HG03457 (cell line): ENCODE results near the gene MYO18B.
"Not testable (repeated sequence)": the region's sequence is repeated elsewhere in the genome, so short reads cannot be mapped to it uniquely, and the experiment has no call there.

Experiments used
- ATAC-seq: cut with Tn5 transposase; IDR thresholded peaks from one replicate; pipeline ENCODE4 v1.9.1; 2021; ENCODE audit warnings: moderate number of reproducible peaks; ENCODE audit not compliant: unreplicated experiment

The MYO18B gene, protein sequence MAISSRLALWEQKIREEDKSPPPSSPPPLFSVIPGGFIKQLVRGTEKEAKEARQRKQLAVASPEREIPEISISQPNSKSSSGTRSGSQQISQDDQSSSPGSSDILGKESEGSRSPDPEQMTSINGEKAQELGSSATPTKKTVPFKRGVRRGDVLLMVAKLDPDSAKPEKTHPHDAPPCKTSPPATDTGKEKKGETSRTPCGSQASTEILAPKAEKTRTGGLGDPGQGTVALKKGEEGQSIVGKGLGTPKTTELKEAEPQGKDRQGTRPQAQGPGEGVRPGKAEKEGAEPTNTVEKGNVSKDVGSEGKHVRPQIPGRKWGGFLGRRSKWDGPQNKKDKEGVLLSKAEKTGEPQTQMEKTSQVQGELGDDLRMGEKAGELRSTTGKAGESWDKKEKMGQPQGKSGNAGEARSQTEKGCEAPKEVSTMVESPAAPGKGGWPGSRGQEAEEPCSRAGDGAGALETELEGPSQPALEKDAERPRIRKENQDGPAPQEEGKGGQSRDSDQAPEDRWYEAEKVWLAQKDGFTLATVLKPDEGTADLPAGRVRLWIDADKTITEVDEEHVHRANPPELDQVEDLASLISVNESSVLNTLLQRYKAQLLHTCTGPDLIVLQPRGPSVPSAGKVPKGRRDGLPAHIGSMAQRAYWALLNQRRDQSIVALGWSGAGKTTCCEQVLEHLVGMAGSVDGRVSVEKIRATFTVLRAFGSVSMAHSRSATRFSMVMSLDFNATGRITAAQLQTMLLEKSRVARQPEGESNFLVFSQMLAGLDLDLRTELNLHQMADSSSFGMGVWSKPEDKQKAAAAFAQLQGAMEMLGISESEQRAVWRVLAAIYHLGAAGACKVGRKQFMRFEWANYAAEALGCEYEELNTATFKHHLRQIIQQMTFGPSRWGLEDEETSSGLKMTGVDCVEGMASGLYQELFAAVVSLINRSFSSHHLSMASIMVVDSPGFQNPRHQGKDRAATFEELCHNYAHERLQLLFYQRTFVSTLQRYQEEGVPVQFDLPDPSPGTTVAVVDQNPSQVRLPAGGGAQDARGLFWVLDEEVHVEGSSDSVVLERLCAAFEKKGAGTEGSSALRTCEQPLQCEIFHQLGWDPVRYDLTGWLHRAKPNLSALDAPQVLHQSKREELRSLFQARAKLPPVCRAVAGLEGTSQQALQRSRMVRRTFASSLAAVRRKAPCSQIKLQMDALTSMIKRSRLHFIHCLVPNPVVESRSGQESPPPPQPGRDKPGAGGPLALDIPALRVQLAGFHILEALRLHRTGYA (N-terminal part only)

DNA sequence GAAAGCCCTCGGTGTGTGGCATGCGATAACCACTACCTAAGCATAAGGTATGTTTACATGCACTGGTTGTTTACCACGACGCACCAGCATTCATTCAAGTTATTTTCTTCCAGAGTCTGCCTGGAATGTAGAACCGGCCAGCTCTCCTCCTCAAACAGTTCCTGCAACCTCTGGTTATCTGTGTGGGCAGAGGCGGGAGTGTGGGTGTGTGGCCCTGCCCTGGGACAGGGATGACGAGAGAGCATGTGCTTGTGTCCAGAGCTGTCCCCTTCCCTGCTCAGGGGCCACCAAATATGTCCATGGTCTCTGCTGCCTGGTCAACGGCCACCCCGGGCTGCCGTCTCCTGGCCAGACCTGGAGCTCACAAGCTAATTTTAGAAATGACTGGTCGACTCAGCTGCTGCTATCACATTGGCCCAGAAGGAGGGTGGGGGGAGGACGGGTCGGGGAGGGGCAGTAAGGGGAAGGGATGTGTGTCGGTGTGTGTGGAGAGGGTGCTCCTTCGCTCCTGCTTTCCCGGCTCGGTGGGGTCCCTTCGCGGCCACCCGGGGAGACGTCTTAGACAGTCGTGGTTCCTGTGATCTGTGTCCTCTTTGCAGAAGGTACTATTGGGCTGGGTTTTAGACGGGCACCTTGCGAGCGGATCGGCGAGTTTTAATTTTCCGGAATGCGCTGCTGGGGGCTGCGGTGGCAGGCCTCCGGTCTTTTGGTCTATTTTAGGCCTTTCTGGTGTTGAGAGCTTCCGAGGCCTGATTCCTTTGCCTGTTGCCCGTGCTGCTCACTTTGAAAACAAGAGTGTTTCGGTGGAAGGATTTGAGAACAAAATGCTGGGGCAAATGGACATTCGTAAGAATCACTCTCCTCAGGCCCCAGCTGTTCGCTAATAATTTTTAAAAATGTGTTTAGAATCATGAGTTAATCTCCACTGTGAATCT, at the start of gene MYO18B:
Gene MYO18B (plus strand): TSS at position 497 of the 935 bp plus-strand sequence. CDS start 18,905 bp downstream, outside the sequence.
- ATAC-seq, result no peak

DNA sequence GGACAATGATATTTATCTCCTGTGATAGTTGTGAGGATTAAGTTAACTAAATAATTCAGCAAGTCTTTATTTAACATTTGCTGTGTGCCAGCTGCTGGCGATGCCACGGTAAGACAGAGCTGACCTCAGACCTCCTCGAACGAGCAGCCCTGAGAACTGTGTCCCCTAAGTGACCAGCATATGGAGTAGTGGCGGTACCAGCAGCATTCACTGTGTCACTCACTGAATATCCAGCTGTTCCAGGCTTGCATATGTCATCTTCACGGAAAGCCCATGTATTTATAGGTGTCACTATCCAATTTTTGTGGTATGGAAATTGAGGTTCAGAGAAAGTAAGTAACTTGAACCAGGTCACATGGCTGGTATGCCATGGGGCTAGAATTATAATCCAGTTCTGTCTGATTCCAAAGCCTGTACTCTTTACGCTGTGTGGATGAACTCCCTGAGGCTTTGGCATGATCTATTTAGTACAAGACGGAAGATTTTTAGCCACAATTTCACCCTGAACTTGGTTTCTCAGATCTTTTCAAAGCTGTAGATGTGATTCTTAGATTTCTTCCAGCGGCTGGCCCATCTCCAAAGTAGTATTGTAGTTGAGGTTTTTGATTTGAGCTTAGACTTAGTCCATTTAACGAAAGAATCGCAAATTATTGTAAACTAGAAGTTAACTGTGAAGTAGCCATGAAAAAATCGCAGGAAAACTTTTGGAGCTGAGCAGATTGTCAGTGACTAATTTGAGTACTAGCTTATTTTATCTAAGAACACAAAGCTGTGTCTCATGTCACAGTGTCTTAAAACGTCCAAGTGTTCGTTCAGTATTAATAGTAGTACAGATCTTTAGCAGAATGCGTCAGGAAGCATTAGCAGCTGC, 49.4 kb upstream of the MYO18B start:
- no peak for ATAC-seq

- ATAC-seq, result no peak
Observed at GRCh38 chr22:25693268-25693565, 48.8 kb upstream of the MYO18B start.

DNA sequence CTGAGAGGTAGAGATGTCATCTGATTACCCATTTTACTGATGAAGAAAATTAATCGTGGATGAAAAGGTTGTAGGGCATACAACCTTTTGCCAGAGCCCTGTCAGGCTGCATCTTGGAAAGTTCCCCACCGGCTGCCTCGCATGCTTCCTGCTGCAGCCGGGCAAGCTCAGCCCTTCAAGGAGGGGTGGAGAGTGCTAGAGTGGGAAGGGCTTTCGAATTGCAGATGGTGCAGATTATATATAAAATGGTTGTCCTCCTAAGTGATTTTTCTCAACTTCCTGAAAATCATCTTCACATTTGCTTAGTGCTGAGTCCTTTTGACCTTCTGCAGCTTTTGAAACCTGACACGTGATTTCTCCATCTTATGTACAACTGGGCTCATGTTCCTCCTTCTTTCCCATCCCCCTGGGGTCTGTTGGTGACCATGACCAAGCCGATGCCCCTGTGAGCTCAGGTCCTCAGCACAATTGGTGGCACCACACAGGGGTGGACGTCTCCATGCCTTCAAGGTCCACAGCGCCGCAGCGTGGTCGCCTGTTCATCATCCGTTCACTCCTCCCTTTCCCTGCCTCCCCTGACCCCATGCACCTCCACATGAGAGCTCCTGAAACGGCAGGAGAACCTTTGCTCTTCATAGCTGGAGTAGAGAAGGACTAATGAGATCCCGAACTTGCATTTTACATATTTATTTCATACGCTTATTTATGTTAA, 47.6 kb upstream of the MYO18B start:
- no peak for ATAC-seq

- no peak for ATAC-seq
Observed at GRCh38 chr22:25695146-25695545, 46.8 kb upstream of the MYO18B start.

- ATAC-seq, result no peak
Observed at GRCh38 chr22:25696763-25697162, 45.2 kb upstream of the MYO18B start.

DNA sequence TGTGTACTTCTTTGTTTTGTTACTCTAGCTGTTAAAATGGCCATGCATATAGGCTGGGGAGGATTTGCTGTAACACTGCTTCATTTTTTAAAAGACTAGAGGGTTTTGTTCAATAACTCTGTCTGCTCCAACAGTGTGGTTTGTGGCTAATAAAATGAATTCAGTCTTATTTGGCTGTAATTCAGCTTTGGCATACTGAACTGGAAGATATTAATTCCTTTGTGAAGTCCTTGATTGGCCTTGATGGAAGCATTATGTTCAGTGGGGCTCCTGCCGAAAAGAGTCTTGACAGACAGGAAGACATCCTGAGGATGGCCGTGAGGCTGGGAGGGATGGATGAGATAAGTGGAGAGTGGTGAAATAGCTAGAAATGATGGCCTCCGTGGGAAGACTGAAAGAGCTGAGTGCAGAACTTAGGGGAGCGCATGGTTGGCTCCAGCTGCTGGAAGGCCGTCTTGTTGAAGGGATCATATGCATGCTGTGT, 44.8 kb upstream of the MYO18B start:
- no peak for ATAC-seq

DNA sequence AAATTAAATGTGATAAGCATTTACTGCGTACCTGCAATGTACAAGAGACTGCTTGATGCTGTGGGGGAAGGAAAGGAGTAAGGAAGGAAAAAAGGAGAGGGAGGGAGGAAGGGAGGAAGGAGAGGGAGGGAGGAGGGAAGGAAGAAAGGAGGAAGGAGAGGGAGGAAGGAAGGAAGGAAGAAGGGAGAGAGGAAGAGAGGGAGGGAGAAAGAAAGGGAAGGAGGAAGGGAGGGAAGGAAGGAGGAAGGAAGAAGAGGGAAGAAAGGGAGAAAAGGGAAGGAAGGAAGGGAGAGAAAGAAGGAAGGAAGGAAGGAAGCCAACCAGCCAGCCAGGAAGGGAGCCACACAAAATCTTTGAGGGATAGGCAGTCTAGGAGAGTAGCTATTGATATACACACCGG, 44.0 kb upstream of the MYO18B start:
- no peak for ATAC-seq

- ATAC-seq, result no peak
Observed at GRCh38 chr22:25698461-25698860, 43.5 kb upstream of the MYO18B start.

- no peak for ATAC-seq
Observed at GRCh38 chr22:25698978-25699377, 43.0 kb upstream of the MYO18B start.

DNA sequence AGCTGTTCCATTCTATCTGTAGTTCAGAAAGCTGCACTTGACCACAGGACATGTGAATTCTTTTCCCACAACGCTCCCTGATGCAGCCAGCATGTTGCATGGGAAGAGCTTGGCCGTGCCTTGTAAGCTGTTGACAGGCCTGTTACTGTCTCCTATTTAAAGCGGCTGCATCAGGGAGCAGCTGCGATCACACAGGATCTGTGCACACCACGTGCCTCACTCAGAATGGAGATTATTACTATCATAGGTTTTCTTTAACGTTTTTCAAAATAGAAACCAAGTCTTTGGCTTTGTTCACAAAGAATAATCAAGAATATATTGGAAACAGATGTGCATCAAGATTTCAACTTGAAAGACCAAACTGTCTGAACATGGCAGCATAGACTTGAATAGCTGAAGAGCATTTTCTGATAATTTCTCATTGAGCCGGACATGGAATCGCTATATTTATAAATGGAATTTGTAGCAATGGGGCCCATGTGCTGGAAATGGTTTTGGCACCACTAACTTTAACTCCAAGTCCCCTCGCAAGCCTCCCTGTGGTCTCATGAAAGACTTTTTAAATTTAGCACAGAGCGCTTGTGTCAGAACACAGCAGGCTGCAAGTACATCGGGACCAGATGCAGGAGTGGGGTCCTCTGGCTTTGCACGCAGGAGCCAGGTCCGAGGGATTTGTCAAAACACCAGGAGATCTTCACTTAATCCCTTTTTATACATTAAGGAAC, 40.8 kb upstream of the MYO18B start:
- no peak for ATAC-seq

DNA sequence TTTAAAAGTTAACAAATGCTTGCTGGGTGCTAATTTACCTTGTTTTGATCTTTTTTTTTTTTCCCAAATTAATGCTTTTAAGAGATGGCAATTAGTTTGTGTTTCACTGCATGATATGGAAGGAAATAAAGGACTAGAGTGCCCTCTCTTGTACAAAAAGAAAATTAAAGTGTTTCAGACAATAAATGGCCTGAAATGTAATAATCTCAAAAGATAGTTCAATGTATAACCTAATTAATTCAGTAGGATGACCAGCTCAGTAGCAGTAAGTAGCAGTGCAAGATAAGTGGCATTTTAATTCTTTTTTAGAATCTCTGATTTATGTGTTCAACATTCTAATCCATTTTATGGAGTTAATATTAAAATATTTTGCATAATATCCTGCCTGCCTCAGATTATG, 39.9 kb upstream of the MYO18B start:
- ATAC-seq, result no peak

- no peak for ATAC-seq
Observed at GRCh38 chr22:25702571-25703167, 39.3 kb upstream of the MYO18B start.

GRCh38 chr22:25704701-25705100, 37.3 kb upstream of the MYO18B start:
- no peak for ATAC-seq

- ATAC-seq, result no peak
Observed at GRCh38 chr22:25706197-25706596, 35.8 kb upstream of the MYO18B start.

GRCh38 chr22:25708430-25708829, 33.6 kb upstream of the MYO18B start:
- not testable (repeated sequence) for ATAC-seq

DNA sequence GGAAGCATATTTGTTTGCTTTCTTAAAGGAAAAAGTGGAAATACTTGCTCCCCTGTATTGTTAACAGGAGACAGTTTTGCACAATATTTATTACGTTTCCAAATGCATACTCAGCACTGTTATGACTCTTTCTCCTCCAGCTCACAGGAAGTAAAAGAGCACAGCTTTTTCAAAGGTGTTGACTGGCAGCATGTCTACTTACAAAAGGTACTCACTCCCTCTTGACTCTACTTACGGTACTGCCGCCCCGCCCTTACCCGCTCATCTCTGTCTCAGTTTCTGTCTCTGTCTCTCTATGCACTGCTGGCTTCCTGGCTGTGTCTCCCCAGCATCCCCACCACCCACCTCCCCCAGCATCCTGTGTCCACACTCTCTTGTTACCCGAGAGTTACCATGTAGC, 32.2 kb upstream of the MYO18B start:
- ATAC-seq, result no peak
